ENCODE measurements around the gene UNC5A.

UNC5A gene

DNA sequence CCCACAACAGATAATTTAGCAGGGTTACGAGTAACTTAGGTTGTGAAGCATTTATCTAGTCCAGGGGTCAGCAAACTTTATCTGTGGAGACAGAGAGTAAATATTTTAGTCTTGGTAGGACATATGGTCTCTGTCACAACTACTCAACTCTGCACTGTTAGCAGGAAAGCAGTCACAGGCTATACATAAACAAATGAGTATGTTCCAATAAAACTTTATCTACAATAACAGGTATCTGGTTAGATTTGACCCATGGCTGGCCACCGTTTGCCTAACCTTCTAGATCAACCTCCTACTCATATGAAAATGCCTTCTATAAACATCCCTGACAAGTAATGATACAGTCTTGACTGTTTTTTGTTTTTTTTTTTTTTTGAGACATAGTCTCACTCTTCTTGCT, 101.8 kb downstream of the UNC5A start:
- DNase-seq (ENCODE audit: low read depth), result no peak
- TF ChIP-seq, protein P1, sequence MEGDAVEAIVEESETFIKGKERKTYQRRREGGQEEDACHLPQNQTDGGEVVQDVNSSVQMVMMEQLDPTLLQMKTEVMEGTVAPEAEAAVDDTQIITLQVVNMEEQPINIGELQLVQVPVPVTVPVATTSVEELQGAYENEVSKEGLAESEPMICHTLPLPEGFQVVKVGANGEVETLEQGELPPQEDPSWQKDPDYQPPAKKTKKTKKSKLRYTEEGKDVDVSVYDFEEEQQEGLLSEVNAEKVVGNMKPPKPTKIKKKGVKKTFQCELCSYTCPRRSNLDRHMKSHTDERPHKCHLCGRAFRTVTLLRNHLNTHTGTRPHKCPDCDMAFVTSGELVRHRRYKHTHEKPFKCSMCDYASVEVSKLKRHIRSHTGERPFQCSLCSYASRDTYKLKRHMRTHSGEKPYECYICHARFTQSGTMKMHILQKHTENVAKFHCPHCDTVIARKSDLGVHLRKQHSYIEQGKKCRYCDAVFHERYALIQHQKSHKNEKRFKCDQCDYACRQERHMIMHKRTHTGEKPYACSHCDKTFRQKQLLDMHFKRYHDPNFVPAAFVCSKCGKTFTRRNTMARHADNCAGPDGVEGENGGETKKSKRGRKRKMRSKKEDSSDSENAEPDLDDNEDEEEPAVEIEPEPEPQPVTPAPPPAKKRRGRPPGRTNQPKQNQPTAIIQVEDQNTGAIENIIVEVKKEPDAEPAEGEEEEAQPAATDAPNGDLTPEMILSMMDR (IDR thresholded peaks at IDR 0.05; ENCODE audit: control insufficient read depth, extremely low read depth, insufficient read depth), result no peak
- no peak overlapping the region for H3K4me3 ChIP-seq (ENCODE audit: low read depth, low read length)

DNA sequence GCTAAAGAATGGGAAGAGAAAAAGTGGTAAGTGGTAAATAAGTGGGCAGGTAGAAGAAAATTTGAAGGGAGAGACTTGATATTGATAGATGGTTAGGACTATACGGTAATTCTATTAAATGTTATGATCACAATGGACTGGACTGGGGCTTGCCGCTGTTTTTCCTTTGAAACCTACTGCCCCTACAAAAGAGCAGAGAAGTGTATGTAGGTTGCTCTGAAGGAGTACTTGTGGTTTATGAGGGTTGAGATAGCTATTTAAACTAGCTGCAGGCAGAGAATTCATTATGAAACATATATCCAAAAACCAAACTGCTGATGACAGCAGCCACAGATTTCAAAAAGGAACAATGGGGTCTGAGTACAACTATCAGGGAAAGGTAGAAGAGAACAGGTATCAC, 105.5 kb downstream of the UNC5A start:
- no peak overlapping the region for H3K4me3 ChIP-seq (ENCODE audit: low read depth, low read length)
- no peak for DNase-seq (ENCODE audit: low read depth)
- TF ChIP-seq, protein P1 (IDR thresholded peaks at IDR 0.05; ENCODE audit: control insufficient read depth, extremely low read depth, insufficient read depth), result no peak

DNA sequence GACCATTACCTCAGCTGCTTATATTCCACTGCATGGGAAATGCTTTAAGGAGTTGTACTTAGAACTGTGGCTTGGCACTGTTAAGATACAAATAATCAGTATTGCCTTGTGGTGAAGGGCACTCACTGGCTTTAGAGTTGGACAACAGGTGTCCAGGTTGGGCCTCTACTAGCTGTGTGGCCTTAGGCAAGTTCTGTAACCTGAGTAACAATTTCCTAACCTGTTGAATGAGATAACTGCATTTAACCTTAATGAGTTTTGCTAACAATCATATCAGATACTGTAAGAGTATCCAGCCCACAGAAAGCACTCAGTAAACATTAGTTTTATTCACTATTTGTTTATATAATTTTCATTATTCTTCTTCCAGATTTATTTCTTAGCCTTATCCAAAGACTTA, 106.0 kb downstream of the UNC5A start:
- H3K4me3 ChIP-seq (ENCODE audit: low read depth, low read length), result no peak overlapping the region
- TF ChIP-seq, protein P1 (IDR thresholded peaks at IDR 0.05; ENCODE audit: control insufficient read depth, extremely low read depth, insufficient read depth), result no peak
- no peak for DNase-seq (ENCODE audit: low read depth)

DNA sequence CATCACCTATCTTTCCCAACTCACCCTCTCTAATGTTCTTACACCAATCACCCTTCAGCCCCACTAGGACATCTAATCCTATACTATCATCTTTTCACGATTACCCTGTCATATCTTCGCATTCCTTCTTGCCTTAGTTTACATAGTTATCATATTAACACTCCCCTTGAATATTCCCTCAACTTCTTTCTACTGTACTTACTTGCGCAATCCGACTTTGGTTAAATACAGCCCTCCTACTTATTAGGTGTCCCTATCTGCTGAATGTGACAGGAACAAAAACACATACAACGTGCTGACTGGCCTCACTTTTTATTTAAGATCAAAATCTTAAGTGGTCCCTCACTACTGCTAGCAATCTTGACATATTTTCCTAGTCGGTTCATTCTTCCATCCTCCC, 108.3 kb downstream of the UNC5A start:
- TF ChIP-seq, protein P1 (IDR thresholded peaks at IDR 0.05; ENCODE audit: control insufficient read depth, extremely low read depth, insufficient read depth), result no peak
- no peak overlapping the region for H3K4me3 ChIP-seq (ENCODE audit: low read depth, low read length)
- no peak for DNase-seq (ENCODE audit: low read depth)

DNA sequence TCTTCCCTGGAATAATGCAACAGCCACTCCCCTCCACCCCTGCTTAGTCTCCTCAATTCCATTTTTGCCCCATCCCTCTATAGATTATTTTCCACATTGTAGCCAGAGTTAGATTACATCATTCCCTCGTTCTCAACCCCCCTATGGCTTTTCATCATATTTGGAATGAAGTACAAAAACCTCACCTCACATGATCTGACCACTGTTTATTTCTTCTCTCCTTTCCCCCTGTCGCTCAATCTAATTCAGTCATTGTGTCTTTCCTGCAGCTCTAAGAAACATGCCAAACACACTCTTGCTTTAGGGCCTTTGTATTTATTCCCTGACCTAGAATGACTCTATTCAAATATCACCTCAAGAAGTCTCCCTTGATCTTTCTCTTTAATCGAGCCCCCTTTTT, 111.4 kb downstream of the UNC5A start:
- no peak for DNase-seq (ENCODE audit: low read depth)
- no peak overlapping the region for H3K4me3 ChIP-seq (ENCODE audit: low read depth, low read length)
- TF ChIP-seq, protein P1 (IDR thresholded peaks at IDR 0.05; ENCODE audit: control insufficient read depth, extremely low read depth, insufficient read depth), result no peak

DNA sequence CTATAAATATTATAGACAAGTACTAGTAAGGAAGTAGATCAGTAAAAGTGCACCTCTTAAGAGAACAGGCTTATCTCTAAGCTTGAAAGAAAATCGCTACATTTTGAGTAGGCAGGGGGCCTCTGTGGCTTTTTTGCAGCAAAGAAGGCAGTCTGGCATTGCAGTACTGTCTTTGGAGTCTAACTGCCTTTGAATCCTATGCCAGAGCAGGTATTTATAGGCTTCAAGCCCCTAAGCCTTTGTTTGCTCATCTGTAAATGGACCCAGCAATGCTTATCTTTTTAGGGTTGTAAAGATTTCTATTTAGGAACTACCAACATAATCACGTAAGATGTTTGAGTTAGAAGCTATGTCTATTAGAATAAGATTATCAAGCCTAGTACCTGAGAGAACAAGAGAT, 112.5 kb downstream of the UNC5A start:
- TF ChIP-seq, protein P1 (IDR thresholded peaks at IDR 0.05; ENCODE audit: control insufficient read depth, extremely low read depth, insufficient read depth), result no peak
- DNase-seq (ENCODE audit: low read depth), result peak; percentile 74
- no peak overlapping the region for H3K4me3 ChIP-seq (ENCODE audit: low read depth, low read length)

DNA sequence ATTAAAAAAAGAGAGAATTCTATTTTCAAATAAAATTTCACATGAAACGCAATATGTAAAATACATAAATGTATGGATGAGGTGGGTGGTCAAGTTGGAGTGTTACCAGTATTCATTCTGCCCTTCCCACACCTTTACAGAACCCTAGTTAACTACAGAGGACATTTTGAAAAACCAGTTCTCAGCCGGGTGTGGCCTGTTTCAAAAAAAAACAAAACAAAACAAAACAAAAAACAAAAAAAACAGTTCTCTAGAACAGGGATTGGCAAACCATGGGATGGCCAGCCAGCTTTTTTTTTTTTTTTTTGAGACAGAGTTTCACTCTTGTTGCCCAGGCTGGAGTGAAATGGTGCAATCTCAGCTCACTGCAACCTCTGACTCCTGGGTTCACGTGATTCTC, 117.2 kb downstream of the UNC5A start:
- DNase-seq (ENCODE audit: low read depth), result no peak
- no peak overlapping the region for H3K4me3 ChIP-seq (ENCODE audit: low read depth, low read length)
- TF ChIP-seq, protein P1 (IDR thresholded peaks at IDR 0.05; ENCODE audit: control insufficient read depth, extremely low read depth, insufficient read depth), result no peak

Data from LNCaP clone FGC (cell line).